ENCODE results near the gene PCDH8. TPM values are rescaled to one million over a fixed set of nuclear protein-coding genes. Genes with fewer than 3 reads are reported as not detected.

The PCDH8 gene
- polyA plus RNA-seq, 1 donor from 2014 or later: 2.4 TPM

- peaks cover 97% of the 10 kb centered on the region for H3K27me3 ChIP-seq (ENCODE audit: insufficient read depth, low read depth, low read length)
- TF ChIP-seq TAF1 (IDR thresholded peaks at IDR 0.05; ENCODE audit: low read depth) (no peak), EP300 (conservative IDR thresholded peaks at IDR 0.05; ENCODE audit: poor library complexity, severe bottlenecking) (no peak), MXI1 (conservative IDR thresholded peaks at IDR 0.05; ENCODE audit: poor library complexity, severe bottlenecking) (peak; percentile 43), POLR2AphosphoS5 (IDR thresholded peaks at IDR 0.05) (peak; percentile 15), REST (IDR thresholded peaks at IDR 0.05; ENCODE audit: borderline replicate concordance) (peak; percentile 45), RAD21 (conservative IDR thresholded peaks at IDR 0.05) (peak; percentile 29), SMC3 (conservative IDR thresholded peaks at IDR 0.05; ENCODE audit: poor library complexity) (peak; percentile 57)
- H3F3A ChIP-seq (ENCODE audit: insufficient read depth, low read length, poor library complexity, severe bottlenecking): peaks cover 6% of the 10 kb centered on the region
- H3K9me2 ChIP-seq (ENCODE audit: insufficient read depth, low read length): no peaks in the 10 kb centered on the region
- peak overlapping the region; percentile 83 for H3K4me2 ChIP-seq (ENCODE audit: low read length)
- H3K36me3 ChIP-seq (ENCODE audit: insufficient read depth, low read length): no peaks in the 10 kb centered on the region
- H2AFZ ChIP-seq (ENCODE audit: low read depth, low read length): peak overlapping the region; percentile 15
- H3K79me2 ChIP-seq (replicated peaks; ENCODE audit: insufficient read depth, low read length): no peaks in the 10 kb centered on the region
- H3K9ac ChIP-seq (ENCODE audit: low read length): peak overlapping the region; percentile 56
- H4K20me1 ChIP-seq (ENCODE audit: insufficient read depth): no peaks in the 10 kb centered on the region
- H3K4me3 ChIP-seq (ENCODE audit: low read length): peak overlapping the region; percentile 69
- peaks cover 12% of the 10 kb centered on the region for H3K9me3 ChIP-seq (ENCODE audit: low read length)
- H3K27ac ChIP-seq (ENCODE audit: low read length): no peak overlapping the region
These were observed 2.9 kb upstream of the PCDH8 start for GRCh38 chr13:52851137-52851962.

GRCh38 chr13:52850396-52851136 lies 2.1 kb upstream of the PCDH8 start:
- Histone ChIP-seq H4K20me1 (ENCODE audit: insufficient read depth) (no peaks in the 10 kb centered on the region), H3K36me3 (ENCODE audit: insufficient read depth, low read length) (no peaks in the 10 kb centered on the region), H2AFZ (ENCODE audit: low read depth, low read length) (peak overlapping the region; percentile 15), H3K27me3 (ENCODE audit: insufficient read depth, low read depth, low read length) (peaks cover 98% of the 10 kb centered on the region), H3K79me2 (replicated peaks; ENCODE audit: insufficient read depth, low read length) (no peaks in the 10 kb centered on the region), H3K27ac (ENCODE audit: low read length) (no peak overlapping the region), H3K4me2 (ENCODE audit: low read length) (peak overlapping the region; percentile 83), H3K9me3 (ENCODE audit: low read length) (peaks cover 14% of the 10 kb centered on the region), H3K4me3 (ENCODE audit: low read length) (peak overlapping the region; percentile 69), H3F3A (ENCODE audit: insufficient read depth, low read length, poor library complexity, severe bottlenecking) (peaks cover 6% of the 10 kb centered on the region), H3K9ac (ENCODE audit: low read length) (peak overlapping the region; percentile 56), H3K9me2 (ENCODE audit: insufficient read depth, low read length) (no peaks in the 10 kb centered on the region)
- TF ChIP-seq MXI1 (conservative IDR thresholded peaks at IDR 0.05; ENCODE audit: poor library complexity, severe bottlenecking): no peak
- peak; percentile 55 for TF ChIP-seq RAD21 (conservative IDR thresholded peaks at IDR 0.05)
- TF ChIP-seq TAF1 (IDR thresholded peaks at IDR 0.05; ENCODE audit: low read depth): peak; percentile 34
- TF ChIP-seq CTCF (IDR thresholded peaks at IDR 0.05; ENCODE audit: poor library complexity, severe bottlenecking): peak; percentile 77
- peak; percentile 42 for TF ChIP-seq SMC3 (conservative IDR thresholded peaks at IDR 0.05; ENCODE audit: poor library complexity)
- TF ChIP-seq REST (IDR thresholded peaks at IDR 0.05; ENCODE audit: borderline replicate concordance): peak; percentile 94
- TF ChIP-seq EZH2 (IDR thresholded peaks at IDR 0.05; ENCODE audit: borderline replicate concordance, insufficient read depth, low read length, poor library complexity, severe bottlenecking): no peak

All from neural cell (in vitro differentiated cells).